Measurements from ENCODE around the gene PRDM2. TPM values are rescaled to one million over a fixed set of nuclear protein-coding genes. Genes with fewer than 3 reads are reported as not detected.

The PRDM2 gene
- total and polyA plus RNA-seq, 12 donors, result 12.5 to 45.3 (median 30.2) TPM

DNA sequence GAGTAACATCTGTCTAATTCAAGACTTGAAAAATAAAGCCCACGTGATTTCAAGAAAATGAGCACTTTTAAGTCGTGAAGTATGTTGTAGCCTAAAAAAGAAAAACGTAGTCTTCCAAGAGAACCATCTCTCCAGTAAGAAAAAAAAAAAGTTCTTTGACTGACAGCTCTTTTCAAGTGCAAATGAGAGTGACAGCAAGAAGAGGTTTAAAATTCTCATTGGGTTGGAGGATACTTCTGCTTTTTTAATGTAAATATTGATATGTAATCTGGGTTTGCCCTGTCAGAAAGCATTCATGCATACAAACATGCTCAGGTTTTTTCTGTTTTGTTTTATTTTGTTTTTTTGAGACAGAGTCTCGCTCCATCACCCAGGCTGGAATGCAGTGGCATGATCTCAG is 32.3 kb upstream of the PRDM2 start:
- no peak for DNase-seq
- 78 to 85% (median 81%) methylated on average over 4 of the region's 4 CpGs for WGBS, 4 donors
- Histone ChIP-seq H3K9me3 (replicated peaks in 1 of 3) (no peaks in the 10 kb centered on the region), H3K27me3 (no peaks in the 10 kb centered on the region), H3K27ac (no peak overlapping the region), H3K36me3 (replicated peaks in 1 of 2) (no peaks in the 10 kb centered on the region), H3K4me1 (replicated peaks in 1 of 2) (no peaks in the 10 kb centered on the region), H3K4me3 (no peak overlapping the region)
- TF ChIP-seq, protein P1, sequence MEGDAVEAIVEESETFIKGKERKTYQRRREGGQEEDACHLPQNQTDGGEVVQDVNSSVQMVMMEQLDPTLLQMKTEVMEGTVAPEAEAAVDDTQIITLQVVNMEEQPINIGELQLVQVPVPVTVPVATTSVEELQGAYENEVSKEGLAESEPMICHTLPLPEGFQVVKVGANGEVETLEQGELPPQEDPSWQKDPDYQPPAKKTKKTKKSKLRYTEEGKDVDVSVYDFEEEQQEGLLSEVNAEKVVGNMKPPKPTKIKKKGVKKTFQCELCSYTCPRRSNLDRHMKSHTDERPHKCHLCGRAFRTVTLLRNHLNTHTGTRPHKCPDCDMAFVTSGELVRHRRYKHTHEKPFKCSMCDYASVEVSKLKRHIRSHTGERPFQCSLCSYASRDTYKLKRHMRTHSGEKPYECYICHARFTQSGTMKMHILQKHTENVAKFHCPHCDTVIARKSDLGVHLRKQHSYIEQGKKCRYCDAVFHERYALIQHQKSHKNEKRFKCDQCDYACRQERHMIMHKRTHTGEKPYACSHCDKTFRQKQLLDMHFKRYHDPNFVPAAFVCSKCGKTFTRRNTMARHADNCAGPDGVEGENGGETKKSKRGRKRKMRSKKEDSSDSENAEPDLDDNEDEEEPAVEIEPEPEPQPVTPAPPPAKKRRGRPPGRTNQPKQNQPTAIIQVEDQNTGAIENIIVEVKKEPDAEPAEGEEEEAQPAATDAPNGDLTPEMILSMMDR (IDR thresholded peaks at IDR 0.05), result no peak
- no peak for TF ChIP-seq POLR2A (IDR thresholded peaks at IDR 0.05)
- intact Hi-C loops (cut with DNase I), result loop anchor here (5.0 to 10.0 kb wide), 3 partner anchors 57 to 295 kb away; no protein-coding TSS in a partner anchor

DNA sequence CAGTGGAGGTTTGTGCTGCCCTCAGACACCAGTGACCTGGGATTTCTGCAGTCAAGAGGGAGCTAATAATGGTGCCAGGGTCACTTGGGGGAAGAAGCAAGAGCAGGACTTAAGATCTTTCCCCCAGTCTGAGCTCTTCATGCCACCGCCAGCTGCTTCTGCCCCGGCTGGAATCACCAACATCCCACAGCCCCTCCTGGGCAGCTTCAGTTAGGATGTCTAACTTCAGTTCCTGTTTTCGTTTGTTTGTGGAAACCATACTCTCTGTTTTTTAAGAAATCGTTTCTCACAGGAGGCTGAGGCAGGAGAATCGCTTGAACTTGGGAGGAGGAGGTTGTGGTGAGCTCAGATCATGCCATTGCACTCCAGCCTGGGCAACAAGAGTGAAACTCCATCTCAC is 25.6 kb upstream of the PRDM2 start:
- no peak overlapping the region for H3K27ac ChIP-seq
- DNase-seq, result no peak
- no peak overlapping the region for H3K4me3 ChIP-seq
- H3K36me3 ChIP-seq (replicated peaks in 1 of 2), result no peaks in the 10 kb centered on the region
- TF ChIP-seq, protein P1 (IDR thresholded peaks at IDR 0.05), result no peak
- no peak for TF ChIP-seq POLR2A (IDR thresholded peaks at IDR 0.05)
- no peaks in the 10 kb centered on the region for H3K4me1 ChIP-seq (replicated peaks in 1 of 2)
- 42 to 64% (median 59%) methylated on average over 4 to 5 of the region's 5 CpGs for WGBS, 4 donors
- H3K27me3 ChIP-seq, result no peaks in the 10 kb centered on the region
- intact Hi-C loops (cut with DNase I), result no loop called here
- H3K9me3 ChIP-seq (replicated peaks in 1 of 3), result no peaks in the 10 kb centered on the region

DNA sequence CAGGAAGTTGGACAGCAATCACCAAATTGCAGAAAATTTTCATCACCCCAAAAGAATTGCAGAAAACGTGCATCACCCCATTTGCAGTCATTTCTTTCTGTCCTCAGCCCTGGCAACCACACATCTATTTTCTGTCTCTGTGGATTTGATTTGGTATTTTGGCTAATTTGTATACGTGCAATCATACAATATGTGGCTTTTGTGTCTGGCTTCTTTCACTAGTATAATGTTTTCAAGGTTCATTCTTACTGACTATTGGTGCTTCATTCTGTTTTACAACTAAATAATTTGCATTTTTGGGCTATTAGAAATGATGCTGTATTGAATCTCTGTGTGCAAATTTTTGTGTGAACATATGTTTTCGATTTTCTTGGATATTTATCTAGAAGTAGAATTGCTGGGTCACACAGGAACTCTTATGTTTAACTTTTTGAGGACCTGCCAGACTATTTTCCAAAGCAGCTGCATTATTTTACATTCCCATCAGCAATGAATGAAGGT is 24.8 kb upstream of the PRDM2 start:
- DNase-seq, result no peak
- Histone ChIP-seq H3K4me3 (no peak overlapping the region), H3K36me3 (replicated peaks in 1 of 2) (no peaks in the 10 kb centered on the region), H3K27me3 (no peaks in the 10 kb centered on the region), H3K27ac (no peak overlapping the region), H3K9me3 (replicated peaks in 1 of 3) (no peaks in the 10 kb centered on the region), H3K4me1 (replicated peaks in 1 of 2) (no peaks in the 10 kb centered on the region)
- 53 to 65% (median 57%) methylated on average over 3 of the region's 3 CpGs for WGBS, 4 donors
- TF ChIP-seq POLR2A (IDR thresholded peaks at IDR 0.05), result no peak
- TF ChIP-seq, protein P1 (IDR thresholded peaks at IDR 0.05), result no peak
- intact Hi-C loops (cut with DNase I), result no loop called here

DNA sequence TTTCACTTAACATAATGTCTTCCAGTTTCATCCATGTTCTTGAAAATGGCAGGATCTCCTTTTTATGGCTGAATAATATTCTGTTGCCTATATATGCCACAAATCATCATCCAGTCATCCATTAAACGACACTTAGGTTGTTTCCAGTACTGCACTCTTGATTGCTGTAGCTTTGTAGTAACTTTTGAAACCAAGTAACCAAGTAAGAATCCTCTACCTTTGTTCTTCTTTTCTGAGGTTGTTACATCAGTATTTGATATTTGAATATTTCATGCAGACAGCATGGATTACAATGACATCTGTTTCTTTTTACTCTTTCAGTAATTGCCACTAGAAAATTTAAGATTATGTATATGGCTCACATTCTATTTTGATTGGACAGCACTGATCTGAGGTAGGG is 22.1 kb upstream of the PRDM2 start:
- intact Hi-C loops (cut with DNase I), result no loop called here
- H3K27ac ChIP-seq, result no peak overlapping the region
- 56 to 74% (median 68%) methylated on average over 1 of the region's 1 CpG for WGBS, 4 donors
- no peak overlapping the region for H3K4me3 ChIP-seq
- no peak for TF ChIP-seq POLR2A (IDR thresholded peaks at IDR 0.05)
- TF ChIP-seq, protein P1 (IDR thresholded peaks at IDR 0.05), result no peak
- no peak for DNase-seq
- H3K27me3 ChIP-seq, result no peaks in the 10 kb centered on the region
- no peaks in the 10 kb centered on the region for H3K9me3 ChIP-seq (replicated peaks in 1 of 3)
- H3K36me3 ChIP-seq (replicated peaks in 1 of 2), result no peaks in the 10 kb centered on the region
- H3K4me1 ChIP-seq (replicated peaks in 1 of 2), result no peaks in the 10 kb centered on the region
